Adipocyte (in vitro differentiated cells): ENCODE measurements around the gene NUDT19.
"Not testable (repeated sequence)": the region's sequence is repeated elsewhere in the genome, so short reads cannot be mapped to it uniquely, and the experiment has no call there.

ENCODE experiments used
- DNase-seq: peaks from one replicate; pipeline ENCODE4 v3.0.0-alpha.2; 2015; ENCODE audit warnings: low read depth
- H3K27me3 ChIP-seq: replicated peaks from 2 replicates; pipeline ENCODE4 v1.7.0; 2013; ENCODE audit warnings: mild to moderate bottlenecking, low read length, moderate library complexity; ENCODE audit not compliant: control insufficient read depth, insufficient read depth
- H3K36me3 ChIP-seq: 2 replicates; pipeline ENCODE4 v1.7.0; 2013; ENCODE audit warnings: low read length, mild to moderate bottlenecking, moderate library complexity; ENCODE audit not compliant: control insufficient read depth, insufficient read depth, severe bottlenecking
- H3K4me1 ChIP-seq: 2 replicates; pipeline ENCODE4 v1.7.0; 2013; ENCODE audit warnings: mild to moderate bottlenecking, low read length, moderate library complexity; ENCODE audit not compliant: control insufficient read depth, insufficient read depth
- H3K4me3 ChIP-seq: 2 replicates; pipeline ENCODE4 v1.7.0; 2013; ENCODE audit warnings: mild to moderate bottlenecking, low read length, moderate library complexity
- H3K9ac ChIP-seq: 2 replicates; pipeline ENCODE4 v1.7.0; 2013; ENCODE audit warnings: mild to moderate bottlenecking, low read length, moderate library complexity
- H3K9me3 ChIP-seq: 2 replicates; pipeline ENCODE4 v1.7.0; 2013; ENCODE audit warnings: mild to moderate bottlenecking, low read length, moderate library complexity; ENCODE audit not compliant: control insufficient read depth

NUDT19 gene

GRCh38 chr19:32746631-32747196 is 55.1 kb downstream of the NUDT19 start:
- H3K9me3 ChIP-seq, result not testable (repeated sequence)

GRCh38 chr19:32748497-32748896 is 56.9 kb downstream of the NUDT19 start:
- Histone ChIP-seq H3K36me3 (no peaks in the 10 kb centered on the region), H3K4me1 (no peaks in the 10 kb centered on the region), H3K4me3 (no peak overlapping the region), H3K9me3 (no peaks in the 10 kb centered on the region), H3K9ac (no peak overlapping the region), H3K27me3 (peaks cover 32% of the 10 kb centered on the region)
- no peak for DNase-seq

More at GRCh38 chr19:32746631-32747196, 55.1 kb downstream of the NUDT19 start:
- peaks cover 32% of the 10 kb centered on the region for H3K27me3 ChIP-seq
- not testable (repeated sequence) for H3K36me3 ChIP-seq, H3K4me3 ChIP-seq, DNase-seq, H3K9ac ChIP-seq, H3K4me1 ChIP-seq

GRCh38 chr19:32748948-32749347 is 57.3 kb downstream of the NUDT19 start:
- peaks cover 32% of the 10 kb centered on the region for H3K27me3 ChIP-seq
- H3K36me3 ChIP-seq, result no peaks in the 10 kb centered on the region

GRCh38 chr19:32749361-32749760 is 57.7 kb downstream of the NUDT19 start:
- no peak overlapping the region for H3K9ac ChIP-seq
- DNase-seq, result no peak

More at GRCh38 chr19:32748948-32749347, 57.3 kb downstream of the NUDT19 start:
- Histone ChIP-seq H3K4me1 (no peaks in the 10 kb centered on the region), H3K4me3 (no peak overlapping the region), H3K9me3 (no peaks in the 10 kb centered on the region), H3K9ac (no peak overlapping the region)
- no peak for DNase-seq

GRCh38 chr19:32750441-32751055 is 58.9 kb downstream of the NUDT19 start:
- Histone ChIP-seq H3K4me3 (no peak overlapping the region), H3K36me3 (no peaks in the 10 kb centered on the region), H3K27me3 (peaks cover 27% of the 10 kb centered on the region), H3K9ac (no peak overlapping the region), H3K4me1 (no peaks in the 10 kb centered on the region), H3K9me3 (no peaks in the 10 kb centered on the region)
- DNase-seq, result no peak

More at GRCh38 chr19:32749361-32749760, 57.7 kb downstream of the NUDT19 start:
- no peaks in the 10 kb centered on the region for H3K36me3 ChIP-seq
- no peak overlapping the region for H3K4me3 ChIP-seq
- H3K9me3 ChIP-seq, result no peaks in the 10 kb centered on the region
- peaks cover 32% of the 10 kb centered on the region for H3K27me3 ChIP-seq
- H3K4me1 ChIP-seq, result no peaks in the 10 kb centered on the region

GRCh38 chr19:32751066-32751465 is 59.4 kb downstream of the NUDT19 start:
- no peak for DNase-seq
- no peak overlapping the region for H3K4me3 ChIP-seq
- H3K9ac ChIP-seq, result no peak overlapping the region
- H3K27me3 ChIP-seq, result peaks cover 26% of the 10 kb centered on the region
- no peaks in the 10 kb centered on the region for H3K36me3 ChIP-seq
- H3K4me1 ChIP-seq, result no peaks in the 10 kb centered on the region
- H3K9me3 ChIP-seq, result no peaks in the 10 kb centered on the region

GRCh38 chr19:32757189-32757588 is 65.6 kb downstream of the NUDT19 start:
- Histone ChIP-seq H3K9ac (no peak overlapping the region), H3K9me3 (no peaks in the 10 kb centered on the region), H3K27me3 (no peaks in the 10 kb centered on the region), H3K4me3 (no peak overlapping the region), H3K36me3 (no peaks in the 10 kb centered on the region), H3K4me1 (no peaks in the 10 kb centered on the region)
- no peak for DNase-seq
